Measurements from ENCODE around the gene CCND3. TPM values are rescaled to one million over a fixed set of nuclear protein-coding genes. Genes with fewer than 3 reads are reported as not detected.

The CCND3 gene
- total and polyA plus RNA-seq, 2 experiments from 2014 or later, result 19.7 to 30.9 TPM

- H3K9me3 Mint-ChIP-seq, result no peaks in the 10 kb centered on the region; the same call in 2 of the 3 replicates
- ATAC-seq (no peak), DNase-seq (ENCODE audit: low spot score) (no peak)
- Histone ChIP-seq H3F3A (replicated peaks; ENCODE audit: low read depth) (0 out of 2 replicates have a peak, but pooled peaks cover 2% of the 10 kb centered on the region), H3K27ac (ENCODE audit: low read depth) (no peak overlapping the region), H3K27me3 (ENCODE audit: insufficient read depth) (no peaks in the 10 kb centered on the region), H3K4me3 (no peak overlapping the region), H2AFZ (no peak overlapping the region), H3K36me3 (ENCODE audit: insufficient read depth) (no peaks in the 10 kb centered on the region), H3K79me2 (replicated peaks; ENCODE audit: insufficient read depth) (no peaks in the 10 kb centered on the region), H3K4me1 (ENCODE audit: insufficient read depth) (peaks cover 27% of the 10 kb centered on the region), H4K20me1 (replicated peaks; ENCODE audit: insufficient read depth) (no peaks in the 10 kb centered on the region), H3K9me2 (ENCODE audit: insufficient read depth) (0 out of 2 replicates have a peak, but pooled peaks cover 6% of the 10 kb centered on the region), H3K4me2 (no peak overlapping the region)
- no peaks in the 10 kb centered on the region for H3K36me3 Mint-ChIP-seq (ENCODE audit: low read depth)
- H3K27ac Mint-ChIP-seq, result no peak overlapping the region
- no peak overlapping the region for H3K4me3 Mint-ChIP-seq
- no peak for TF ChIP-seq ZNF114 (CRISPR knock-in tag; IDR thresholded peaks at IDR 0.05)
- TF ChIP-seq EZH2 (IDR thresholded peaks at IDR 0.05; ENCODE audit: low read depth, unreplicated experiment), result no peak
- TF ChIP-seq JUNB (IDR thresholded peaks at IDR 0.05; ENCODE audit: unreplicated experiment), result no peak
- no peak for TF ChIP-seq NANOG (IDR thresholded peaks at IDR 0.05; ENCODE audit: borderline replicate concordance)
- no peak for TF ChIP-seq CREB1 (CRISPR knock-in tag; IDR thresholded peaks at IDR 0.05; ENCODE audit: low read depth)
- no peak for TF ChIP-seq STAT1 (IDR thresholded peaks at IDR 0.05; ENCODE audit: unreplicated experiment)
- peaks cover 3% of the 10 kb centered on the region for H3K27me3 Mint-ChIP-seq (ENCODE audit: insufficient read depth, low read depth, poor library complexity)
- peaks cover 45% of the 10 kb centered on the region for H3K4me1 Mint-ChIP-seq
Observed at GRCh38 chr6:41963371-41963770, 21.8 kb upstream of the CCND3 start.

- H3K79me2 ChIP-seq (replicated peaks; ENCODE audit: insufficient read depth), result no peaks in the 10 kb centered on the region
- 0 out of 2 replicates have a peak, but pooled peaks cover 6% of the 10 kb centered on the region for H3K9me2 ChIP-seq (ENCODE audit: insufficient read depth)
- no peak for DNase-seq (ENCODE audit: low spot score)
- Mint-ChIP-seq H3K27ac (no peak overlapping the region), H3K27me3 (ENCODE audit: insufficient read depth, low read depth, poor library complexity) (peaks cover 3% of the 10 kb centered on the region), H3K4me1 (peaks cover 19% of the 10 kb centered on the region), H3K36me3 (ENCODE audit: low read depth) (no peaks in the 10 kb centered on the region), H3K9me3 (no peaks in the 10 kb centered on the region), H3K4me3 (no peak overlapping the region)
- H3K4me2 ChIP-seq, result no peak overlapping the region
- ATAC-seq, result no peak
- H2AFZ ChIP-seq, result no peak overlapping the region
- H3K36me3 ChIP-seq (ENCODE audit: insufficient read depth), result no peaks in the 10 kb centered on the region
- H3F3A ChIP-seq (replicated peaks; ENCODE audit: low read depth), result 0 out of 2 replicates have a peak, but pooled peaks cover 2% of the 10 kb centered on the region
- H3K4me3 ChIP-seq, result no peak overlapping the region
- no peaks in the 10 kb centered on the region for H3K27me3 ChIP-seq (ENCODE audit: insufficient read depth)
- no peaks in the 10 kb centered on the region for H4K20me1 ChIP-seq (replicated peaks; ENCODE audit: insufficient read depth)
- H3K27ac ChIP-seq (ENCODE audit: low read depth), result no peak overlapping the region
- peaks cover 11% of the 10 kb centered on the region for H3K4me1 ChIP-seq (ENCODE audit: insufficient read depth)
- TF ChIP-seq REST (IDR thresholded peaks at IDR 0.05; ENCODE audit: unreplicated experiment), result no peak
- TF ChIP-seq CTCF (conservative IDR thresholded peaks at IDR 0.05; ENCODE audit: low read depth in 2 of 2), result no peak
- no peak for TF ChIP-seq ETS1 (IDR thresholded peaks at IDR 0.05)
- no peak for TF ChIP-seq EZH2phosphoT487 (IDR thresholded peaks at IDR 0.05; ENCODE audit: unreplicated experiment)
- TF ChIP-seq ZNF331 (CRISPR knock-in tag; IDR thresholded peaks at IDR 0.05; ENCODE audit: low read depth), result no peak
- no peak for TF ChIP-seq CREB1 (CRISPR knock-in tag; IDR thresholded peaks at IDR 0.05; ENCODE audit: low read depth)
- no peak for TF ChIP-seq NANOG (IDR thresholded peaks at IDR 0.05; ENCODE audit: borderline replicate concordance)
- TF ChIP-seq STAT1 (IDR thresholded peaks at IDR 0.05; ENCODE audit: unreplicated experiment), result no peak
- TF ChIP-seq ZNF114 (CRISPR knock-in tag; IDR thresholded peaks at IDR 0.05), result no peak
- TF ChIP-seq POLR2AphosphoS5 (IDR thresholded peaks at IDR 0.05; ENCODE audit: low read depth), result no peak
- TF ChIP-seq JUNB (IDR thresholded peaks at IDR 0.05; ENCODE audit: unreplicated experiment), result no peak
- no peak for TF ChIP-seq EZH2 (IDR thresholded peaks at IDR 0.05; ENCODE audit: low read depth, unreplicated experiment)
Observed at GRCh38 chr6:41960028-41960427, 18.4 kb upstream of the CCND3 start.
